HG02884 (cell line): ENCODE measurements around the gene PDE6G.
A peak's percentile ranks its signal among the peaks of the same experiment; 100 is the strongest.
"Not testable (repeated sequence)": the region's sequence is repeated elsewhere in the genome, so short reads cannot be mapped to it uniquely, and the experiment has no call there.

ENCODE experiments used
- ATAC-seq: cut with Tn5 transposase; IDR thresholded peaks from one replicate; pipeline ENCODE4 v1.9.1; 2021; ENCODE audit warnings: mild to moderate bottlenecking, moderate library complexity; ENCODE audit not compliant: unreplicated experiment

PDE6G gene

DNA sequence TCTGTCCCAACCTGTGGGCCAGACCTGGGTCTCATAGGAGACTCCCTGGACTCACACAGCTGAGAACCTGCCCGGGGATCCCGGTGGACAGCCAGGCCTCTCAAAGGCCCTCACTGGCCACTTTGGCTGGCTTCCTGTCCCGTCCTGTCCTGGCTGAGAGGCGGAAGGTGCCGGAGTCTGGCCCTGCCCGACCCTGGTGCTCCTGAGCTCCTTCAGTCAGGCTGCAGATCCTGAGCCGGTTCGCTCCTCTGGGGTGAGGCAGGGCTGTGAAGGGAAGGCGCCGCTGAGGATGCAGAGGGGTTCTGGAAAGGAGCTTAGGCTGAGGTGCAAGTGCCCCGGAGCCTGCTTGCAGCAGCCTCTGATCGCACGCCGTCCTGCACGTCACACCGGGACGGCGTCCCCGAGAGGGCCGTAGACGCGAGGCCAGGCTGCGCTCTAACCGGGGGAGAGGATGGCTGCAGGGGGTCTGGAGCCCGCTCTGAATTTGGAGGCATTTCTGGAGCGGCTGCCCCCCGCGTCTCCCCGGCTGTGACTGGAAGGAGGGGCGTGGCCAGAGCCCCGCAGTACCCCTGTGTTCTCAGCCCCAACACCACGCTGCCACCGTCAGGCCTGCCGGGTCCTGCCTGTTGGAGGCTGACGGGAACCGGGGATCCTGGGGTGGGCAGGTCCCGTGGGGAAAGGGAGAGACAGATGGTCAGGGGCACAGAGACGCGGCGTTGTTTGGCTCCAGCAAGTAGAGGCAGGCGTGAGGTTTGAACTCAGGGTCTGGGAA lies 31.6 kb upstream of the PDE6G start:
- ATAC-seq: no peak

GRCh38 chr17:81686614-81687013 lies 30.3 kb upstream of the PDE6G start:
- no peak for ATAC-seq

GRCh38 chr17:81685108-81685507 lies 28.8 kb upstream of the PDE6G start:
- ATAC-seq: no peak

DNA sequence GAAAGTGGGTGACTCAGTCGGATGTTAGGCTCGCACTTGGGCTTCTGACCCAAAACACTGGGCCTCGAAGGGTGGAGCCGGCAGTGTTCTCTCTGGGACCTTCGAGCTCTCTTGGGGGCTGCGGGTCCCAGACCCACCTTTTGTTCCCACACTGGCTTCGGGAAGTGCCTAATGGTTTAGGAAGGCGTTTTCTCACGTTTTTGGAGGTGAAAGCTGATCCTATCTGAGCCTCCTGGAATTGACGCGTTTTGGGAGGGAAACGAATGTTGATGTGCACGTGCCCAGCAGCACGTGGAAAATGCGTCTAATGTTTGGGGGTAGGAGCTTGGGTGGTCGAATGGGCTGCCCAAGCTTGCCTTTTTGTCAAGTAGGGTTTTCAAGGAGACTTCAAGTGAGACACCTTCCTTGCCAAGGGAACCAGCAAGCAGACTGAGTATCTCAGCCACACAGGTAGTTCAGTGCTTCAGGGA lies 28.1 kb upstream of the PDE6G start:
- ATAC-seq: no peak

- ATAC-seq: peak; percentile 87
These were observed 27.5 kb upstream of the PDE6G start, which contains the start of the genes ARL16 and HGS for GRCh38 chr17:81683584-81684441. TSS of gene ARL16 (minus strand) at chr17:81683797. CDS start at chr17:81683753, 44 bp downstream. TSS of gene HGS (plus strand) at chr17:81684011. CDS start at chr17:81684067, 56 bp downstream.

- peak; percentile 6 for ATAC-seq
These were observed 26.9 kb upstream of the PDE6G start for GRCh38 chr17:81683208-81683583.

- no peak for ATAC-seq
These were observed 26.3 kb upstream of the PDE6G start for GRCh38 chr17:81682565-81683207.

- ATAC-seq: no peak
These were observed 25.3 kb upstream of the PDE6G start for GRCh38 chr17:81681672-81682071.

DNA sequence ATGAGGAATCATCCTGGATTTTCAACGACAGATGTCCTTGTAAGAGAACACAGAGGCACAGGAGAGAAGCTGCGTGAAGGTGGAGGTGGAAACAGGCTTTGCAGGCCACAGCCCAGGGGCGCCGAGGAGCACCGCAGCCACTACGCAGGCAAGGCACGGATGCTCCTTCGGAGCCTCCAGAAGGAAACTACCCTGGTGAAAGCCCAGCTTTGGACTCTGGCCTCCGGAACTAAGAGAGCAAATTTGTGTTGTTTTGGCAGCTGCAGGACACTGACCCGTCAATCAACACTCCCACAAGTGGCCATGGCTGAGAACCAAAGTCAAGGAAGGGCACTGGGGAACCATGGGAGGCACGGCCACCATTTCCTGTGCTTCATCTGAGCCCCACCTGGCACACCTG lies 23.8 kb upstream of the PDE6G start:
- ATAC-seq: no peak

- no peak for ATAC-seq
These were observed 20.6 kb upstream of the PDE6G start for GRCh38 chr17:81676906-81677305.

DNA sequence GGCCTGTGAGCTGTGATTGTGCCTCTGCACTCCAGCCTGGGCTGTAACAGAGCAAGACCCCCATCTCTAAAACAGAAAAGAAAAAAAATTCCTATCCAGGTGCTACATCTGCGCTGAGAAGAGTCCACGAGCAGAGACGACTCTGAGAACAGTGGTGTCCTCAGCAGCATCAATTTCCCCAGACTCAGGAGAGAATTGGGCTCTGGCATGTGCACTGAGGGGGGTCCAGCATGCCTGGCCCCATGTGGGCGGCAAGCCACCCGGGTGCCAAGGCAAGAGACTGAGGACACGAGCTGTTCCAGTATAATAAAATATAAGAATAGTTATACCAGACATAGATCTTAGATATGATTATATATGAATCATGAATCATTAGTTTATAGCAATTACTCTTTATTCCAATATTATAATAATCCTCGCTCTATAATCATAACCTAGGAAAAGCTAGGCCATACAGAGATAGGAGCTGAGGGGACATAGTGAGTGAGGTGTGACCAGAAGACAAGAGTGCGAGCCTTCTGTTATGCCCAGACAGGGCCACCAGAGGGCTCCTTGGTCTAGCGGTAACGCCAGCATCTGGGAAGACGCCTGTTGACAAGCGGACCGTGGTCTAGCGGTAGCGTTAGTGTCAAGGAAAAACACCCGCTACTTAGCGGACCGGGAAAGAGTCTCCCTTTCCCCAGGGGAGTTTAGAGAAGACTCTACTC lies 19.3 kb upstream of the PDE6G start:
- ATAC-seq: not testable (repeated sequence)

GRCh38 chr17:81673561-81674258 lies 17.4 kb upstream of the PDE6G start:
- no peak for ATAC-seq

DNA sequence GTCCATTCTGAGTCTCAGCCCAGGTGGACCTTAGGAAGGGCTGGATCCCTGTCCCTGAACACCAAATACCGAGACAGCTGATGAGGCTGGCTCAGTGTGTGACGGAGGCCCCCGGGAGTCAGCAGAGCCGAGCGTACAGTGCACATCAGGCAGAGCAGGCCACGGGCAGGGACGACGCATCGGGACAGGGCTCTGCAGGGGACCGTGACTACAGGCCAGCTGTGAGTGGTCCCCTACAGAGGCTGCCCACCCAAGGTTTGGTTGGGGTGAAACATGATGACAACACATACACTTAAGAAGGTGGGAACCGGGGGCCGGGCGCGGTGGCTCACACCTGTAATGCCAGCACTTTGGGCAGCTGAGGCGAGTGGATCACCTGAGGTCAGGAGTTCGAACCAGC lies 16.6 kb upstream of the PDE6G start:
- ATAC-seq: no peak

- ATAC-seq: no peak
These were observed 16.2 kb upstream of the PDE6G start for GRCh38 chr17:81672504-81672903.

- ATAC-seq: no peak
These were observed 11.4 kb upstream of the PDE6G start for GRCh38 chr17:81667754-81668153.

- peak; percentile 88 for ATAC-seq
These were observed 10.2 kb upstream of the PDE6G start, which contains the start of the genes CCDC137 and OXLD1 for GRCh38 chr17:81666342-81667191. TSS of gene CCDC137 (plus strand) at chr17:81666737. CDS start at chr17:81666767, 30 bp downstream. TSS of gene OXLD1 (minus strand) at chr17:81666605. CDS start at chr17:81666577, 28 bp downstream.

- peak; percentile 19 for ATAC-seq
These were observed 9.7 kb upstream of the PDE6G start for GRCh38 chr17:81666092-81666341.

DNA sequence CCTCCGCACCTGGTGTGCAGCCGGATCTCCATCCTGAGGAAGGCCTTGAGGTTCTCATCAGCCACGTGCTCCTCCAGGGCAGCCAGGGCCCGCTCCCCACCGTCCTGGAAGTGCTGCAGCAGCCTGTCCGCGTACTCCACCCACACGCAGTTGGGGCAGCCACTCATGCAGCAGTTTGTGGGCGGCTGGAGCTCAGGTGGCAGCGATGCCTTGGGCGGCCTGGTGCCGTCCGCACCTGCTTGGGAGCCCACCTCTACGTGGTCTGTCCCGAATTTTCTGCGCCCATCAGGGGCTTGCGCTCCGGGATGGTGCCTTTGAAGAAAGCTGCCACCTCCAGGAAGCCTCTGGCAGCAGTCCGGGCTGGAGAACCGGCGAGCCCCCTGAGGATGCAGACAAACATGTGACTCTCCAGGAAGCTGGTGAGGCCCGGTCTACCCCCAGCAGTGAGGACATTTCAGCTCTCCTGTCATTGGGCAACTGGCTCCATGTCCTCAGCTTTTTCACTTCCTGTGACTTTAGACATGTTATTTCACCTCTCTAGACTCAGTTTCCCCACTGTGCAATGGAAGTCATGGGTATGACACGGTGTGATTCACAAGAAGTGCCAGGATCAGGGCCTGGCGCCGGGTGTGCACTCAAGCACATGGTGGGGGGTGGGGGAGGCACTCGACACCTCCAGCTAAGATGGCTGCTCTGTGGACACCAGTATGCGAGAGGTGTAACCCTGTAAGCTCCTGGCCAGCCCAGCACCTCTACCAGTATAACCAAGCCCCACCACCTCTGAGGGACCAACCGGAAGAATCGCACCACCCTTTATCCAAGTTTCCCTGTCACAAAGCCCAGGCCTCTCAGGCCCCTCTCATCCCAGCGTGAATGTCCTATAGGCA lies 9.1 kb upstream of the PDE6G start:
- no peak for ATAC-seq
